Activated naive CD4-positive, alpha-beta T cell treated with Interleukin-2 at 50 U/mL for 16 hours (primary cell): ENCODE measurements around the gene RAI2.
A peak's percentile ranks its signal among the peaks of the same experiment; 100 is the strongest.
"Not testable (repeated sequence)": the region's sequence is repeated elsewhere in the genome, so short reads cannot be mapped to it uniquely, and the experiment has no call there.

ENCODE experiments used
- DNase-seq: peaks from one replicate; pipeline ENCODE4 v3.0.0-alpha.2; 2020

Gene RAI2

DNA sequence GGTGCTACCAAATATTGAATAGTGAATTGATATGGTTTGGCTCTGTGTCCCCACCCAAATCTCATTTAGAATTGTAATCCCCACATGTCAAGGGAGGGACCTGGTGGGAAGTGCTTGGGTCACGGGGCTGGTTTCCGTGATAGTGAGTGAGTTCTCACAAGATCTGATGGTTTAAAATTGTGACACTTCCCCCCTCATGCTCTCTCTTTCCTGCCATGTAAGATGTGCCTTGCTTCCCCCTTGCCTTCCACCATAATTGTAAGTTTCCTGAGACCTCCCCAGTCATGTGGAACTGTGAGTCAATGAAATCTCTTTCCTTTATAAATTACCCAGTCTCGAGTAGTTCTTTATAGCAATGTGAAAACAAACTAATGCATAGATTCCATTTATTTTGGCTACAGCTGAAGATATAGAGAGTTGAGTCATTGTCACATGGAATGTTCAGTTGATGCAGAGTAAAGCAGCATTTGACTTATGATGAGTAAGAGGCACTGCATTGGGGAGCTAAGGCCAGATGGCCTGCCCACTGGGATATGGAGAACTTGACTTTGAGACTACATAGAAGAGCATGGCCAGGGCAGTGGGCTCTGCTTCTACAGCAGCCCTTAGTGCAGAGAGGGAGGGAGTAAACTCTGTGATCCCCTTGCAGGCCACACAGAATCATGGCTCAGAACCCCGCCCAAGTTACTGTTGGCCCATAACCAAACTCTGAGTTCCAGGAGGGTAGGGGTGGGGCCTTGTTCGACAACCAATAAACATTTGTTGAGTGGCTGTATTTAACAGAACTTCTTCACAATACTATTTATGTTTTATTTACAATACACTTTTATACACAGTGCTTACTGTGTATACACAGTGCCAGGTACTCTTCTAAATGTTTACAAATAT is 34.2 kb downstream of the RAI2 start:
- DNase-seq = no peak

DNA sequence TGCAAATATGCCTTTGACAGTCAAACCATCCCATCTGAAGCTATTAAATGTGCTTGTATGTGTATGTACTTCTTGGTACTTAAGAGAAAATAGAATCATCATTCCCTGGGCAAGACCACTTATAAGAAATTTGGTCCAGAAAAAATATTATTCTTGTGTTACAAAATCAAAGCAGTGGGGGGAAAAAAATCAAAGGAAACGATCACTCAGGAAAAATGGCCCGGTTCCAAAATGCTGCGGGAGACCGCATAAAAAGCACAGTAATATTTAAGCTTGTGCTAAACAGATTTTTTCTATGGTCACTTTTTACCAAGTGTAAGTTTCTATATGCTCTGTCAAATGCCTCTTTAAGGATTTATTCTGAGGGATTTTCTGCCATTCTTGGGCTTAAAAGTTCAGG is 36.1 kb downstream of the RAI2 start:
- no peak for DNase-seq

DNA sequence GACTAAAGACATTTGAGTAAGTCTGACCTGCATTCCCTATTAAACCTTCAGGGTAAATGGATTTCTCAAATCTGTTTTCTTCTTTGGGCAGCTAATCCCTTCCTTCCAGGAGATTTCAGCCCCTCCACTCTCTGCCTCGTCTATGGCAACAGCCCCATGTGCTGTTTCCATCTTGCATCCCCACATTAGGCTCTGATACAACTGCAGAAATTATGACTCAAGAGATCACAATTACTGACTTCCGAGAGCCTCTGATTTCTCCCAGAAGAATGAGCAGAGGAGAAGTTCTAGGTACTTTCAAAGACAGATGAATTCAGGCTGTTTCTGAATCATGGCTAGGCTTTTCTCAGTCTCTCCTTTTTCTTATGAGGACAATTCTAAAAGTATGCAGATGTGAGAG is 38.7 kb downstream of the RAI2 start:
- no peak for DNase-seq

DNA sequence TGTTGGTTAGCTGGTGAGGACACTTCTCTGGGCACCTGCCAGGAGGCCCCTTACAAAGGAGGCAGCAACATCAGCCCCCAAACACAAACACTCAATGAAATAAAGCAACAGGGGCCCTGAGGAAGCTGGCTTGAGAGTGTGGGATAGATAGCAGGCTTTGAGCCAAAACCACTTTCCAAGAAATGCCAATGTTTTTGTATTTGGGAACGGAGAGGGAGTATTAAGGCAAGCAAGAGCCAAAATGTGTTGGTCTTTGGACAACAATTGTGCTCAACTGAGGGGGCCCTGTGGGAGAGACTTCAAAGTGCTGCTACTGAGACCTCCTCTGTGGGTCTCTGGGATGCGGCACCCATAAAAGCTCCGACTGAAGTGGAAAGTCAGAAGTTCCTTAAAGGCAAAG is 41.0 kb downstream of the RAI2 start:
- DNase-seq = no peak

DNA sequence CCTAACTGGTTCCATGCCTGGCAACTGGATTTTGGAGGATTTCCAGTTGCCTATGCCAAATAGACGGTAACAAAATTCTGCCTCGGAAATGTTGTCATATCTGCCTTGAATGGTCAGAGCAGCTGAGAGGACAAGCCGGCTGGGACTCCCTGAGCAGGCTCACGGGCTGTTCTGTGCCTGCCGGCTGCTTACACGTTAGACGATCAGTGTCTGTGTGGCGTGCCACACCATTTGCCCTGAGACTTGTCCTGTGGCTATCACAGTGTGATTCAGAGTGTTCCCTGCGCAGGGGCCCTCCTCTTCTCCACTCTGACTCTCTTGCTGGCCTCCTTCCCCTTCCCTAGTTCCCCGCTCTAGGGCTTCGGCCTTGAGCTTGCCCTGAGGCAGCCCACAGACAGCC is 42.4 kb downstream of the RAI2 start:
- DNase-seq = no peak

DNA sequence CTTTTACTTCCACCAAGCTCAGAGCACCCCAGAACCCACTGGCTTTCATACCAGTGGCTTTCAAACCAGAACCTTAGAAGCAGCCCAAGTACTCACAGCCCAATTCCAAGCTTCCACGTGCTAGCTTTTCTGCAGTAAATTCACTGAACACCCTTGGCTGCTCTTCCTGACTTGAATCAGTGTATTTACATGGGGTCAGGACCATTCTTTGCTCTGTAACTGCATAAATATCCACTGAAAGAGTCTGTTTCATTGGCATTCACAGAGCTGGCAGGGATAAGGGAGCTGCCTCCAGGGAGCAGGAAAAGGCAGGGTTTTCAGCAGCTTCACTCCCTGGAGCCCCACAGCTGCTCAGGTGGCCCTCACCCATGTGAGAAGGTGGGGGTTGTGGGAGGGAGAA is 43.8 kb downstream of the RAI2 start:
- no peak for DNase-seq

DNA sequence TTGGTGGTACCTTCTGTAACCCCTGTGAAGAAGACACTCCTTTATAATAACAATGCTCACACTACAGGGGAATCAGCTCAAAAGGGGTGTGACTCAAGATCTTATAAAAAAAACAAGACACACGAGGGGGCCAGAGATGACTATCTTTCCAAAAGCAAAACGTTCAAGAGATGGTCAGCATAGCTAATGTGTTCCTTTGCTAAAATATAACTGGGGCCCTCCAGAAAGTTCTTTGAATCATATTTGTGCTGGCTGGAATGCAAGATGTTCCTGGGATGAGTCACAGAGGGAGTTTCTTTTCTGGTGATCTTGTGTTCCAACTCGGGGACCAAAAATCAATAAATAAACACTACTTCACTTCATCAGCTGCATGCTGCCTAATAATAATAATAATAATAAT is 46.5 kb downstream of the RAI2 start:
- no peak for DNase-seq

DNA sequence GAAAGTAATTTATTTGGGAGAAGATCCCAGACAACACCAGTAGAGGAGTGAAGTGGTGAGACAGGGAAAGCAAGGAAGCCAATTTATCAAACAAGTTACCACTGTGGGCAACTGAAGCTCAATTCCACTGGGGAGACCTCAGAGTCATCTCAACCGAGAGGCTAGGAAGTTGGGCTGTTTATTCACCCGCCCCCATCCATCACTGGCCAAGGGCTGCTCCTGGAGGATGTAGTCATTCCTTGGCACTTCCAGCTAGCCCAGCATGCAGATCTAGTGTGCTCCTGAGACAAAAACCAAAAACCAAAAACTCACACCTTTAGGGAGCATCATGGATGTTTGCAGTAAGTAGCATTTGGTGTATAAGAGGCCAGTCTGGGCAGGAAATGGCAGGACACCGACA is 47.0 kb downstream of the RAI2 start:
- no peak for DNase-seq

DNA sequence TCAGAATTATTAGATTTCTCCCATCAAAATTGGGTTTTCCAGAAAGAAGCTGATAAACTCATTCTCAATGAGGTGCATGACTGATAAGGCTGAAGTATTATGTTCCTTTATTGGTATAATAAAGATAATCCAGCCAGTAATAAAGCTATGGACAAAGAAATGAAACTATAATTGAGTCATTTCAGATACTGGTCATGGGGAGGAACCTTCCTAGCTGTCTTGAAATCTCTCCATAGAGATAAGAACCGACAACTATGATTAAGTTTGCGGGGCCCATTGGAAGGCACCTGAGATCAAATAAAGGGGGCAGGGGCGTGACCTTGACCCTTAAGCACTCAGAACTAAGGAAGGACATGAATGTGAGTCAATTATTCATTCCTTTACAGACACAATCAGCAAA is 47.8 kb downstream of the RAI2 start:
- no peak for DNase-seq

DNA sequence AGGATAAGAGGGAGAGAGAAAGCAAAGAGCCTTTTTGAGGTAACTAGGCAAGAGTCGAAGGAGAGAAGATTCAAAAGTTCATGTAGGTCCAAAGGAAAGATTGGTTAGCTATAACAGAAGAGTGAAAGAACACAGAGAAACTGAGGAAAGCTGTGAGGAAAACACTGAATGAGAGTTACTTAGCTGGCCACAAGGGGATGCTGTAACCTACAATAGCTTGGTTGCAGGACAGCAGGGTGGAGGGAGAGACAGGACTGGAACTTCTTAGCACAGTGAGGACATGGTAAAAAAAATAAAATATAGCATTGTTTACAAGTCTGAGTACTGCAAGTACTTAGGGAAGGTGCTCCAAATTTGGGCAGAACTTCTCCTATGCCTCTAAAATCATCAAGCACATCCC is 48.3 kb downstream of the RAI2 start:
- no peak for DNase-seq

DNA sequence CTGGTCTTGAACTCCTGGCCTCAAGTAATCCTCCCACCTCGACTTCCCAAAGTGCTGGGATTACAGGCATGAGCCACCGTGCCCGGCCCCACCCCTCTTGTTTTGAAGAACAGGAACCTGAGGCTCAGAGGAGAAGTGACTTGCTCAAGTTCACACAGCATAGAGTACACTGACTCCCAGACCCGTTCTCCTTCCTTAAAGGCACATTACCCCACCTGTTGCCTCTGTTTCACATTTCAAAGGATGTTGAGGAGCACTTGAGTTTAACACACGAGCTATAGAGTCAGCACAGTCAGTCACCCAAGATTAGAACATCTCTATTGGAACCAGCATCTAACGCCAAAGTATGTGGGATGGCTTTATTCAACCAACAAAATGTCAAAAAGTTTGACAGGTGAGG is 51.1 kb downstream of the RAI2 start:
- DNase-seq = no peak

DNA sequence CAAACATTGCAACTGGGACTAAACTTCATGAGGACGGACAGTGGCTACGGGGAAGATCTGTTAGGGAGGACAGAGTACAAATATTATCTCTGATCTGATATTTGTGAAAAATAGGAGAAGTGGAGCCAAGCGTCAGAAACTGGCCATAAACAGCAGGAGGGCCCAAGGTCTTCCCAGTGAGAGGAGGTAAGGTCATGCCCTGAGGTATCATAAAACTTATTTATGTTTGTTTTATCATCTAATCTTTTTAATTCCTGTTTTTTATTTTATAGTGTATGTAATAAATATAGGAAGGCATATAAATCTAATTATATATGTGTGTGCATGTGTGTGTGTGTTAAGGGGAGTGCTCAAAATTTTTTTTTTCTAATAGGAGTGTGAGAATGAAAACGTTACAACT is 51.8 kb downstream of the RAI2 start:
- DNase-seq = no peak

DNA sequence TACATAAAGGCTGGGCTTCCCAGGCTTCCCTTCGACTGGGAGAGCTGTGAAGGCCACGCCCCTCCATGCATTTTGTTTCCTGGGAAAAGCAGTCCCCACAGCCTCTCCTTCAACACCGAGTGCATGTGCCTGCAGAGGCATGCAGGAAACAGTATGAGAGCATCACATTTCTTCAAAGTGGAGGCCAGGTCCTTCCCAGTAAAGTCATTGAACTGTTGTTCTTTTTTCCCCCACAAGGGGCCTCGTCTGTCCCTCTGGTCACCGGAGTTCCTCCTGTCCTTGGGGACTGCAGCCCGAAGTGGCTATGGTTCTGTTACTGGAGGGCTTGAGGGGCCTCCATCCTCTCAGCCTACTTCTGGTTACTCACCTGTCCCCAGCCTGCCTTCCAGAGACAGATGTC is 56.0 kb downstream of the RAI2 start:
- no peak for DNase-seq

DNA sequence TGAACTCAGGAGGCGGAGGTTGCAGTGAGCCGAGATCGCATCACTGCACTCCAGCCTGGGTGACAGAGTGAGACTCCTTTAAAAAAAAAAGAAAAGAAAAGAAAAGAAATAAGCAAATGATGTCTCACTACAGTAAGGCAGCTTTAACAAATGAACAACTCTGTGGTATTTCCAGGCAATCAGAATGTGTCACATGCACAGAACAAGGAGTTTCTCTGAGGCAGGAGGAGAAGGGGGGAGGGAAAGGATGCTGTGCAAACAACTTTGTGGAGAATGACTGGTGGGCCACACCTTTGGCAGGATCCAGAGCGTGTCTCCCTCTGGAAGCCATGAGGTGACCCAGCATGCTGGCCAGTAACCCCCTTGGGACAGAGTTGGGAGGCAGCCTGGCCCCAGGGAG is 57.6 kb downstream of the RAI2 start:
- no peak for DNase-seq

DNA sequence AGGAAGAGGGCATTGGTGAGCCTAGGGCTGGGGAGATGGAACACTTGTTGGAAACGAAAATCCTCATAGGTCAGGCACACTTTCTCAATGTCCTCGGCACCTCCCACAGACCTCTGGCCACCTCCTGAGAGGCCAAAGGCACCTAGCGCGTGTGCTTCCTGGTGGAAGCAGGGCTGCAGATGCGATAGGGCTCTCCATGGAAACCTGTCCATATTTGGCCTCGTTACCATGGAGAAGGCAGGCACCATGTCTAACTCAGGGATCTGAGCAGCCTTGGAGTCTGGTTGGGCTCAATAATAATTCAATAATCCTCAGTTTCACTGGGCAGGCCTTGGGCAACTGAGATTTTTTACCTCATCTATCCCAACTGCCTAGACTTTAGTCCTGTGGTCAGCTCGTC is 58.3 kb downstream of the RAI2 start:
- no peak for DNase-seq

DNA sequence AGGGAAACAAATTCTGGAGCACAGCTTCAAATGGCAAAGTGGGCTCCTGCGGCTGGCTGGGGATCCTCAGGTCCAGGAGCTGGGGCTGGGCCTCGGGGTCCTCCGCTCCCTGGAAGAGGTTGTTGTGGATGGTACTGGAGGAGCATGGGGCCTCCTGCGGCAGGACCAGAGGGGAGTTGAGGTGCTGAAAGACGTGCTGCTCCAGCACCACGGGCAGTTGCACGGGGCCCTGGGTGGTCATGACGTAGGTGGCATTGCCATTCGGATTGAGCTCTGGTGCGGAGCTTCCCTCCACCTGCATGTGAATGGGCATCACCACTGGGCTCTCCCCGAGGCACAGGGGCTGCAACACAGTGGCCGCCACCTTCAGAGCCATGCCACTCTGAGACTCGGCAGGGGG is 59.7 kb downstream of the RAI2 start:
- DNase-seq = no peak

DNA sequence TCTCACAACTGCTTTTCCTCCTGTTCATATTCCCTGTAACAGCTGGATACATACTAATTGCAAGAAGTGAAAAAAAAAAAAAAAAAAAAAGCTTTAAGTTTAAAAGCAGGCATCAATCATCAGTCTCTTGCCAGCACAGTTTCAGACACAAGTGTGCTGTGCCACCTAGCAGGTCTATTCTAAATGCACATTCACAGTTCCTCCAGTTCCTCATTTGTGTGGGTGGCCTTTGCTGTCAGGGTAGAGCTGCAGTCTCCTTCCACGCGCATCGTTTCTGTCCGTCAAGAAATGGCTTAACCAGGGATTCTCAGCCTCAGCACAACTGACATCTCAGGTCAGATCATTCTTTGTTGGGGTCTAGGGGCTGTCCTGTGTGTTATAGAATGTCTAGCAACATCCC is 62.2 kb downstream of the RAI2 start:
- no peak for DNase-seq

DNA sequence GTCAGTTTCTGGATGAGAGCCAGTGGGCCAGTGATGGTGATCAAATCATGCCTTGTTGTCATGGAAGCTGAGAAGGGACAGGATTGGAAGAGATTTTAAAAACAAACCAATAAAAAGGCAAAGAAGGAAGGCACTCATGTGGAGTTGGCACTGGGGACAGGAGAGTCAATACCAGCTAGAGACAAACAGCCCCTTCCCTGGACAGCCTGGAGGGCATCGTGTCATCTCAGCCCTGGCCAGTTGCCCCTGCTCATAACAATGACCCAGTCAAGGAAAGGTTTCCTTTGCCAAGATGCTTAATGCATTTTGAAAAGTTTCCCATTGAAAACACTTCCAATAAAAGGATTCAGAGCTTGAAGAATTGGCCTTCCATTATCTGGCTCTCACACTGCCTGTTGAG is 68.3 kb downstream of the RAI2 start:
- DNase-seq = no peak

DNA sequence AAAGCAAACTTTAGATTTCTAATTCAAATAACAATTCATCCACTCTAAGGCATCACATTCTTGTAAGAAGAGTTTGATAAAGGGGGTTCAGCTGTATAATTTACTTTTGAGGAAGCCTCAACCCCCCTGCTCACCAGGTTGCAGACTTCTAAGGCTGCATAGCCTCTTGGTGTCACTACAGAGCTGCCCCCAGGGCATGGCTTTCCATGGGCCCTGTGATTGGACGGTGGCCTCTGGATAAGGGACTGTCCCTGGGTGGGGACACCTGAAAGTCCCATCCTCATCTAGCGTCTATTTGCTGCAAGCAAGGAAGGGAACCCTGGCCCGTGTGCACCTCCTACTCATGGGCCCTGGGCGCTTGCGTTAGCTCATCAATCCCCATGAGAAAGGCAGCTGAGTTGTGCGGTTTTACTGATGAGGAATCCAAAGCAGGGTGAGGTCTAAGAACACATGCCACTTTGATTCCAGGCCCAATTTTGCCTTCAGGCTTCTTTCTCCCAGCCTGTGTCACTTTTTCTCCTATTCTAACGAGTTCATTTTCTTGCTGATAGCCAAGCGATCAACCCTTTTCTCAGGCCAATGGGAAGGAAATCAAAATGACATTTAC is 72.0 kb downstream of the RAI2 start:
- DNase-seq = no peak

DNA sequence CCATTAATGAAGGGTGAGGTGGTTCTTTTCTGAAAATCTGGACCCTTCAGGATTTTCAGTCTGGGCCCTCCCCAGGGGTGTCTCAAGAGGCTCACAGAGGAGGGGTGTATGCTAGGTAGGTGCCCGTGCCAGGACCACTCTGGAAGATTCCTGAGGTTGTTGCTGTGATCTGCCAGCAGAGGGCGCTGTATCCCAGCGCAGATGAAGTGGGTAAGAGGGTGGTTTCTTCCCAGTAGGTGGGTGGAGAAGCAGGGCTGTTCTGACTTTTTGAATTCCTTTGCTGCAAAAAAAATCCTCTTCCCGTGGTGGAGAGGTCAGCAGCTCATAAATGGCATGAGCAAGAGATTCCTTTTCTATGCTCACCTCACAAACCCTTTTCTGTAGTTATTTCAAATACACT is 72.7 kb downstream of the RAI2 start:
- DNase-seq = peak; percentile 17

DNA sequence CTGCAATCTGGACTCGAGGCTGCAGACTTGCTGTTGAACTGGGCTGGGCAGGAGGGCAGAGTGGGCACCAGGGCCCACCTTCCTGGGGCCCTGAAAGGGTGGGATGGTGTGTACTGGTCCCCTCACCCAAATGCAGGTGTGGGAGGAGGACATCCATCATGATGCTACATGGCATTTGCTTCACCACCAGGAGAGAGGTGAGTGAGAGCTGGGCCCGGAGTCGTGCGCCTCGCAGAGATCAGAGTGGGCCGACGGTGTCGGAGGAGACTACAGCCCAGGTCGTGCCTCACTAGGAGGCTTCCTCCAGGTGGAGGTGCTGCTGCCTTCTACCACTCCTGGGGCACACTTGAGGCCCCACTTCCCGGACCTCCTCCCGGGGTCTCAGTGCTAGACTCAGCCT is 73.5 kb downstream of the RAI2 start:
- DNase-seq = no peak

DNA sequence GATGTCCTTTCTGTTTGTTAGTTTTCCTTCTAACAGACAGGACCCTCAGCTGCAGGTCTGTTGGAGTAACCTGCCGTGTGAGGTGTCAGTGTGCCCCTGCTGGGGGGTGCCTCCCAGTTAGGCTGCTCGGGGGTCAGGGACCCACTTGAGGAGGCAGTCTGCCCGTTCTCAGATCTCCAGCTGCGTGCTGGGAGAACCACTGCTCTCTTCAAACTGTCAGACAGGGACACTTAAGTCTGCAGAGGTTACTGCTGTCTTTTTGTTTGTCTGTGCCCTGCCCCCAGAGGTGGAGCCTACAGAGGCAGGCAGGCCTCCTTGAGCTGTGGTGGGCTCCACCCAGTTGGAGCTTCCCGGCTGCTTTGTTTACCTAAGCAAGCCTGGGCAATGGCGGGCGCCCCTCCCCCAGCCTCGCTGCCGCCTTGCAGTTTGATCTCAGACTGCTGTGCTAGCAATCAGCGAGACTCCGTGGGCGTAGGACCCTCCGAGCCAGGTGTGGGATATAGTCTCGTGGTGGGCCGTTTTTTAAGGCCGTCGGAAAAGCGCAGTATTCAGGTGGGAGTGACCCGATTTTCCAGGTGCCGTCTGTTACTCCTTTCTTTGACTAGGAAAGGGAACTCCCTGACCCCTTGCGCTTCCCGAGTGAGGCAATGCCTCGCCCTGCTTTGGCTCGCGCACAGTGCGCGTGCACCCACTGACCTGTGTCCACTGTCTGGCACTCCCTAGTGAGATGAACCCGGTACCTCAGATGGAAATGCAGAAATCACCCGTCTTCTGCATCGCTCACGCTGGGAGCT is 74.3 kb downstream of the RAI2 start:
- not testable (repeated sequence) for DNase-seq

DNA sequence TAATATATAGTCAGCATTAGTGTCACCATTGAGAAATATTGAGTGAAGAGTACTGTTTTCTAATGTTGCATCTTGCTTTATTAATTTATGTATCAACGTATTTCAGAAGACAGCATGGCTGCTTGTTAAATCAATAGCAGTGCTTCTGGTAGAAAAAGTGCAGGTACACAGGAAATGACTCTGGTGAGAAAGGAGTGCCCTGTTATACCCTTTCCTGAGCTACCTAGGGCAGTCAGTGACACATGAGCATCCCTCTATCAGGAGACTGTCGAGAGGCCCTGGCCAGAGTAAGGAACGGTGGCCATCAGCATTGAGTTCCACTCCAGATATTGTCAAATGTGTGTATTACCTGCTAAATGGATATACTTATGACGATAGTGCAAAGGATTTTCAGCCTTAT is 81.7 kb downstream of the RAI2 start:
- DNase-seq = no peak

DNA sequence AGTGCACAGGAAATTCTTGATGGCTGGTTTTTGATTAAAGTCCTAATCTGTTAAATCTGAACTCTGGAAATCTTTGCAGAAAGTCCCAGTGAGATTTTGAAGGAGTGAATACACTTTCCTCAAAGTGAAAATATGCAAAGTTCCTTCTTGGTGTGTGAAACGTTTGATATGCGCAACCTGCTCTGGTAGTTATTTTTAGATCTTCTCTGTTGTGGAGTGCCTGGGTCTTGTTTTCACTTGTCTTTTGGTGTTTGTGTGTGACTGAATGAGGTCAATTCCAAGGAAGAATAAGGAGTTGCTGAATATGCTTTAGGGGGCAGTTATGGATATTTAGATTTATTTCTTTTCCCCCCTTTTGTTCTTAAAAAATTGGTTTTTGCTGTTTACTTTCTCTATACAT is 82.1 kb downstream of the RAI2 start:
- no peak for DNase-seq
